GM23338 (cell line): ENCODE data around the gene ASCL5. TPM values are rescaled to one million over a fixed set of nuclear protein-coding genes. Genes with fewer than 3 reads are reported as not detected.

Experiments
- ATAC-seq: fragments of 200-7000 bp; cut with Tn5 transposase; 3 replicates; pipeline ENCODE4 v1.9.1; 2020
- DNase-seq: peaks from one replicate; pipeline ENCODE4 v3.0.0-alpha.2; 2015; ENCODE audit warnings: low spot score
- H2AFZ ChIP-seq: fragments of 200-600 bp; sonication (generic); 2 replicates; pipeline ENCODE4 v1.8.0; 2016; ENCODE audit warnings: antibody characterized with exemption, mild to moderate bottlenecking, moderate library complexity
- H3F3A ChIP-seq: fragments of 200-600 bp; sonication (generic); replicated peaks from 2 replicates; pipeline ENCODE4 v1.8.0; 2017; ENCODE audit warnings: antibody characterized with exemption, mixed run types, low read depth
- H3K27ac ChIP-seq: fragments of 200-600 bp; sonication (generic); 2 replicates; pipeline ENCODE4 v1.6.1; 2016; ENCODE audit warnings: low read depth
- H3K27me3 ChIP-seq: fragments of 200-600 bp; sonication (generic); 2 replicates; pipeline ENCODE4 v1.8.0; 2016; ENCODE audit warnings: mild to moderate bottlenecking, mixed run types, moderate library complexity; ENCODE audit not compliant: insufficient read depth
- H3K36me3 ChIP-seq: fragments of 200-600 bp; sonication (generic); 2 replicates; pipeline ENCODE4 v1.8.0; 2016; ENCODE audit warnings: mild to moderate bottlenecking; ENCODE audit not compliant: insufficient read depth
- H3K4me1 ChIP-seq: fragments of 200-600 bp; sonication (generic); 2 replicates; pipeline ENCODE4 v1.8.0; 2016; ENCODE audit warnings: mild to moderate bottlenecking, moderate library complexity; ENCODE audit not compliant: insufficient read depth
- H3K4me2 ChIP-seq: fragments of 200-600 bp; sonication (generic); 2 replicates; pipeline ENCODE4 v1.7.1; 2017; ENCODE audit warnings: mixed run types
- H3K4me3 ChIP-seq: fragments of 200-600 bp; sonication (generic); 2 replicates; pipeline ENCODE4 v1.6.1; 2016; ENCODE audit warnings: mixed run types
- H3K79me2 ChIP-seq: fragments of 200-600 bp; sonication (generic); replicated peaks from 2 replicates; pipeline ENCODE4 v1.8.0; 2017; ENCODE audit warnings: mild to moderate bottlenecking; ENCODE audit not compliant: insufficient read depth
- H3K9me2 ChIP-seq: fragments of 200-600 bp; sonication (generic); 2 replicates; pipeline ENCODE4 v1.8.0; 2017; ENCODE audit not compliant: insufficient read depth
- H4K20me1 ChIP-seq: fragments of 200-600 bp; sonication (generic); replicated peaks from 2 replicates; pipeline ENCODE4 v1.8.0; 2017; ENCODE audit warnings: mild to moderate bottlenecking; ENCODE audit not compliant: insufficient read depth
- H3K27ac Mint-ChIP-seq: 2 replicates; pipeline ENCODE4 v1.8.0; 2020; ENCODE audit warnings: inconsistent platforms, mild to moderate bottlenecking, moderate library complexity, mixed read lengths
- H3K27me3 Mint-ChIP-seq: 3 replicates; pipeline ENCODE4 v1.8.0; 2022; ENCODE audit warnings: low read depth, mild to moderate bottlenecking, moderate library complexity, mixed read lengths, inconsistent platforms; ENCODE audit not compliant: insufficient read depth, poor library complexity
- H3K36me3 Mint-ChIP-seq: 3 replicates; pipeline ENCODE4 v1.8.0; 2021; ENCODE audit warnings: low read depth, mild to moderate bottlenecking, inconsistent platforms, moderate library complexity, mixed read lengths
- H3K4me1 Mint-ChIP-seq: 3 replicates; pipeline ENCODE4 v1.8.0; 2020; ENCODE audit warnings: mild to moderate bottlenecking, inconsistent platforms, mixed read lengths
- H3K4me3 Mint-ChIP-seq: 3 replicates; pipeline ENCODE4 v1.8.0; 2021; ENCODE audit warnings: moderate library complexity, mild to moderate bottlenecking, inconsistent platforms, mixed read lengths
- H3K9me3 Mint-ChIP-seq: 3 replicates; pipeline ENCODE4 v1.8.0; 2020; ENCODE audit warnings: moderate library complexity, mild to moderate bottlenecking, inconsistent platforms, mixed read lengths
- ETS1 ChIP-seq: IDR thresholded peaks from 2 replicates; pipeline ENCODE4 v1.6.1; 2016; ENCODE audit warnings: antibody characterized with exemption
- EZH2phosphoT487 ChIP-seq: fragments of 200-600 bp; sonication (generic); IDR thresholded peaks from one replicate; pipeline ENCODE4 v1.8.1; 2018; ENCODE audit warnings: antibody characterized with exemption; ENCODE audit not compliant: unreplicated experiment
- JUNB ChIP-seq: IDR thresholded peaks from one replicate; pipeline ENCODE4 v1.6.1; 2016; ENCODE audit warnings: antibody characterized with exemption; ENCODE audit not compliant: unreplicated experiment
- NANOG ChIP-seq: IDR thresholded peaks from 2 replicates; pipeline ENCODE4 v1.6.1; 2016; ENCODE audit warnings: antibody characterized with exemption, borderline replicate concordance
- POLR2AphosphoS5 ChIP-seq: IDR thresholded peaks from 2 replicates; pipeline ENCODE4 v1.6.1; 2016; ENCODE audit warnings: antibody characterized with exemption, low read depth
- STAT1 ChIP-seq: IDR thresholded peaks from one replicate; pipeline ENCODE4 v1.6.1; 2016; ENCODE audit warnings: antibody characterized with exemption; ENCODE audit not compliant: unreplicated experiment
- ZNF114 ChIP-seq: fragments of 250-450 bp; sonication (Bioruptor Pico); IDR thresholded peaks from 2 replicates; pipeline ENCODE4 v1.5.0; 2020; ENCODE audit warnings: mild to moderate bottlenecking, moderate library complexity
- ZNF331 ChIP-seq: fragments of 250-450 bp; sonication (Bioruptor Pico); IDR thresholded peaks from 2 replicates; pipeline ENCODE4 v1.5.0; 2020; ENCODE audit warnings: low read depth, mild to moderate bottlenecking, moderate library complexity
- ZNF462 ChIP-seq: fragments of 250-450 bp; sonication (Bioruptor Pico); IDR thresholded peaks from 2 replicates; pipeline ENCODE4 v1.5.0; 2020; ENCODE audit warnings: mild to moderate bottlenecking, moderate library complexity
- polyA plus RNA-seq: library from polyadenylated mRNA; unstranded; fragments of >200 nt; fragmentation: Nextera tagmentation; extraction: Ambion mirVana; gene quantifications from 2 replicates; pipeline ENCODE4 v1.2.1, GENCODE V29; 2016
- total RNA-seq: library from RNA; depleted of rRNA; stranded (reverse); fragments of >200 nt; shearing (Covaris generic); gene quantifications from 2 replicates; pipeline ENCODE4 v1.2.3, GENCODE V29; 2014
- TF ChIP-seq, protein P1 (sequence below): IDR thresholded peaks from one replicate; pipeline ENCODE4 v1.6.1; 2018; ENCODE audit warnings: antibody characterized with exemption; ENCODE audit not compliant: unreplicated experiment

Gene ASCL5
- total and polyA plus RNA-seq, 2 experiments from 2014 or later: not detected

DNA sequence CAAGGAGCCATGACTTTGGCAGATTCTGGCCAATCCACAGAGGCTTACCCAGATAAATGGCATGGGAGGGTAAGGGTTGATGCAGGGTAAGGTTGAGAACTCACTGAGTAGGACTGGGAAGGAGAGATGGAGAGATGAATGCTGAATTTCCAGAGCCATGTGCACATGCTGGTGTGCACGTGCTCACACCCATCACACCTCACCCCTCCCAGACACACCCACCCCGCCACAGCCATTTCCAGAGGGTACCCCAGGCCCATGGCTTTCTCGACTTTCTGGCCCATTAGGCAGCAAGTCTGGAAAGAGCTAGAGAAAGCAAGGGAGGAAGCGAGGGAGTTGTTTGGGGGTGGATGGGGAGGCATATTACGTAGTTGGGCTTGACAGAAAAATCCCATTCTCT lies 16.4 kb downstream of the ASCL5 start:
- H3K27me3 ChIP-seq: peaks cover 25% of the 10 kb centered on the region
- H3K4me1 Mint-ChIP-seq: peaks cover 9% of the 10 kb centered on the region; the same call in 2 of the 3 replicates
- H3K9me2 ChIP-seq: no peaks in the 10 kb centered on the region
- H3K9me3 Mint-ChIP-seq: no peaks in the 10 kb centered on the region
- no peak overlapping the region for H3K4me3 ChIP-seq
- no peak overlapping the region for H3K4me3 Mint-ChIP-seq
- no peak overlapping the region for H3K27ac ChIP-seq
- no peak overlapping the region for H3K4me2 ChIP-seq
- ATAC-seq (no peak), DNase-seq (no peak)
- H3K27me3 Mint-ChIP-seq: peaks cover 33% of the 10 kb centered on the region
- H3K4me1 ChIP-seq: peaks cover 5% of the 10 kb centered on the region
- no peaks in the 10 kb centered on the region for H3K36me3 ChIP-seq
- H2AFZ ChIP-seq: no peak overlapping the region
- H3F3A ChIP-seq: no peaks in the 10 kb centered on the region
- H3K27ac Mint-ChIP-seq: no peak overlapping the region
- H3K79me2 ChIP-seq: no peaks in the 10 kb centered on the region
- H4K20me1 ChIP-seq: no peaks in the 10 kb centered on the region
- H3K36me3 Mint-ChIP-seq: no peaks in the 10 kb centered on the region
- TF ChIP-seq POLR2AphosphoS5: no peak
- TF ChIP-seq JUNB: no peak
- no peak for TF ChIP-seq ETS1
- TF ChIP-seq ZNF462 (CRISPR knock-in tag): no peak

DNA sequence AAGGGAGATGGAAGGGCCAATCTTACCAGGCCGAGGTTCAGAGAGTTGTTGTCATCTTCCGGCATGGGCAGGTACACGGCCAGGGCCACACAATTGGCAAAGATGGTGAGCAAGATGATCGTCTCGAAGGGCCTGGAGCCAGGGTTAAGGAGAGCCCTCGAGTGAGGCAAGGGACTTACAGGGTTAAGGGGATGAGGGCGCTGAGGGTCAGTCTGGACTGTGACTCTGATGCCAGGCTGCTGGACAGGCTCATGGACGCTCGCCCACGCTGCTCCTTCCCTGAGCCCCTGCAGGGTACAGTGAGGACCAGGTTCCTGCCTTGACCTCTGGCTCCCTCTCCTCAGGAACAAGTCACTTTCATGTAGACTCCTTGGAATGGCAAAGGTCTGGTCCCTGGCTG lies 16.8 kb downstream of the ASCL5 start:
- H3K4me1 Mint-ChIP-seq: peaks cover 9% of the 10 kb centered on the region; the same call in 2 of the 3 replicates
- no peaks in the 10 kb centered on the region for H3F3A ChIP-seq
- H3K4me3 ChIP-seq: no peak overlapping the region
- no peak overlapping the region for H3K27ac ChIP-seq
- H3K79me2 ChIP-seq: no peaks in the 10 kb centered on the region
- peaks cover 20% of the 10 kb centered on the region for H3K27me3 ChIP-seq
- H3K4me3 Mint-ChIP-seq: no peak overlapping the region
- no peaks in the 10 kb centered on the region for H3K9me2 ChIP-seq
- H3K36me3 Mint-ChIP-seq: no peaks in the 10 kb centered on the region
- H3K4me2 ChIP-seq: no peak overlapping the region
- no peaks in the 10 kb centered on the region for H3K9me3 Mint-ChIP-seq
- TF ChIP-seq, protein P1, sequence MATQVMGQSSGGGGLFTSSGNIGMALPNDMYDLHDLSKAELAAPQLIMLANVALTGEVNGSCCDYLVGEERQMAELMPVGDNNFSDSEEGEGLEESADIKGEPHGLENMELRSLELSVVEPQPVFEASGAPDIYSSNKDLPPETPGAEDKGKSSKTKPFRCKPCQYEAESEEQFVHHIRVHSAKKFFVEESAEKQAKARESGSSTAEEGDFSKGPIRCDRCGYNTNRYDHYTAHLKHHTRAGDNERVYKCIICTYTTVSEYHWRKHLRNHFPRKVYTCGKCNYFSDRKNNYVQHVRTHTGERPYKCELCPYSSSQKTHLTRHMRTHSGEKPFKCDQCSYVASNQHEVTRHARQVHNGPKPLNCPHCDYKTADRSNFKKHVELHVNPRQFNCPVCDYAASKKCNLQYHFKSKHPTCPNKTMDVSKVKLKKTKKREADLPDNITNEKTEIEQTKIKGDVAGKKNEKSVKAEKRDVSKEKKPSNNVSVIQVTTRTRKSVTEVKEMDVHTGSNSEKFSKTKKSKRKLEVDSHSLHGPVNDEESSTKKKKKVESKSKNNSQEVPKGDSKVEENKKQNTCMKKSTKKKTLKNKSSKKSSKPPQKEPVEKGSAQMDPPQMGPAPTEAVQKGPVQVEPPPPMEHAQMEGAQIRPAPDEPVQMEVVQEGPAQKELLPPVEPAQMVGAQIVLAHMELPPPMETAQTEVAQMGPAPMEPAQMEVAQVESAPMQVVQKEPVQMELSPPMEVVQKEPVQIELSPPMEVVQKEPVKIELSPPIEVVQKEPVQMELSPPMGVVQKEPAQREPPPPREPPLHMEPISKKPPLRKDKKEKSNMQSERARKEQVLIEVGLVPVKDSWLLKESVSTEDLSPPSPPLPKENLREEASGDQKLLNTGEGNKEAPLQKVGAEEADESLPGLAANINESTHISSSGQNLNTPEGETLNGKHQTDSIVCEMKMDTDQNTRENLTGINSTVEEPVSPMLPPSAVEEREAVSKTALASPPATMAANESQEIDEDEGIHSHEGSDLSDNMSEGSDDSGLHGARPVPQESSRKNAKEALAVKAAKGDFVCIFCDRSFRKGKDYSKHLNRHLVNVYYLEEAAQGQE: no peak
- TF ChIP-seq ETS1 (no peak), STAT1 (no peak), ZNF114 (no peak), ZNF331 (CRISPR knock-in tag) (no peak), EZH2phosphoT487 (no peak), NANOG (no peak)
- H3K27me3 Mint-ChIP-seq: peaks cover 29% of the 10 kb centered on the region
- H3K36me3 ChIP-seq: no peaks in the 10 kb centered on the region
- H2AFZ ChIP-seq: no peak overlapping the region
- DNase-seq (no peak), ATAC-seq (no peak)
- no peak overlapping the region for H3K27ac Mint-ChIP-seq
- H4K20me1 ChIP-seq: no peaks in the 10 kb centered on the region
- peaks cover 5% of the 10 kb centered on the region for H3K4me1 ChIP-seq
